IPS-20b (cell line): ENCODE measurements around the gene UTP14C.
A peak's percentile ranks its signal among the peaks of the same experiment; 100 is the strongest.

Experiments used
- H3K27ac ChIP-seq: one replicate; pipeline ENCODE4 v1.5.1; 2013; ENCODE audit warnings: low read length
- H3K27me3 ChIP-seq: 2 replicates; pipeline ENCODE4 v1.6.1; 2013; ENCODE audit warnings: mild to moderate bottlenecking, low read length, inconsistent platforms; ENCODE audit not compliant: insufficient read depth
- H3K36me3 ChIP-seq: 2 replicates; pipeline ENCODE4 v1.6.1; 2013; ENCODE audit warnings: low read depth, mild to moderate bottlenecking, inconsistent platforms, low read length, moderate library complexity; ENCODE audit not compliant: insufficient read depth
- H3K4me1 ChIP-seq: 2 replicates; pipeline ENCODE4 v1.6.1; 2013; ENCODE audit warnings: mild to moderate bottlenecking, control low read depth, inconsistent platforms, low read length, moderate library complexity; ENCODE audit not compliant: insufficient read depth
- H3K4me3 ChIP-seq: 2 replicates; pipeline ENCODE4 v1.5.1; 2013; ENCODE audit warnings: mild to moderate bottlenecking, low read length, inconsistent platforms
- H3K9ac ChIP-seq: 2 replicates; pipeline ENCODE4 v1.6.1; 2013; ENCODE audit warnings: low read depth, mild to moderate bottlenecking, inconsistent platforms, low read length, moderate library complexity
- H3K9me3 ChIP-seq: 2 replicates; pipeline ENCODE4 v1.6.1; 2013; ENCODE audit warnings: mild to moderate bottlenecking, low read depth, low read length, inconsistent platforms; ENCODE audit not compliant: insufficient read depth

Gene UTP14C

DNA sequence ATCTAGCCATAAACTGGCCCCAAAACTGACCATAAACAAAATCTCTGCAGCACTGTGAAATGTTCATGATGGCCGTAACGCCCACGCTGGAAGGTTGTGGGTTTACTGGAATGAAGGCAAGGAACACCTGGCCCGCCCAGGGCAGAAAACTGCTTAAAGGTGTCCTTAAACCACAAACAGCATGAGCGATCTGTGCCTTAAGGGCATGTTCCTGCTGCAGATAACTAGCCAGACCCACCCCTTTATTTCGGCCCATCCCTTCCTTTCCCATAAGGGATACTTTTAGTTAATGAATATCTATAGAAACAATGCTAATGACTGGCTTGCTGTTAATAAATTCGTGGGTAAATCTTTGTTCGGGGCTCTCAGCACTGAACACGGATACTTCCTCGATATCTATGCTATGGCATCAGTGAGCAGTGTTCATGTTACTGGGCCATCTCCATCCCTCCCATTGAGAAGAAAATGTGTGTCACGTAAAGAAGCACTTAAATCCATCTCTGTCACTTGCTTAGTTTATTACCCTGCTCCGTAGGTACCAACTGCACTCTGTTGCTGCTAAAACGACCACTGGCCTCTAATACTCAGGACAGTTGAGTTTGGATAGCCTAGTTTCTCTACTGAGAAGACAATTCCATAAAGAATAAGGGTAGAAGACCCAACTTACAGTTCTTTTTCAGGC lies 18.5 kb upstream of the UTP14C start:
- peaks cover 23% of the 10 kb centered on the region for H3K27me3 ChIP-seq
- no peak overlapping the region for H3K27ac ChIP-seq
- H3K4me3 ChIP-seq = no peak overlapping the region
- no peak overlapping the region for H3K9ac ChIP-seq
- no peaks in the 10 kb centered on the region for H3K9me3 ChIP-seq
- no peaks in the 10 kb centered on the region for H3K36me3 ChIP-seq
- H3K4me1 ChIP-seq = no peaks in the 10 kb centered on the region

DNA sequence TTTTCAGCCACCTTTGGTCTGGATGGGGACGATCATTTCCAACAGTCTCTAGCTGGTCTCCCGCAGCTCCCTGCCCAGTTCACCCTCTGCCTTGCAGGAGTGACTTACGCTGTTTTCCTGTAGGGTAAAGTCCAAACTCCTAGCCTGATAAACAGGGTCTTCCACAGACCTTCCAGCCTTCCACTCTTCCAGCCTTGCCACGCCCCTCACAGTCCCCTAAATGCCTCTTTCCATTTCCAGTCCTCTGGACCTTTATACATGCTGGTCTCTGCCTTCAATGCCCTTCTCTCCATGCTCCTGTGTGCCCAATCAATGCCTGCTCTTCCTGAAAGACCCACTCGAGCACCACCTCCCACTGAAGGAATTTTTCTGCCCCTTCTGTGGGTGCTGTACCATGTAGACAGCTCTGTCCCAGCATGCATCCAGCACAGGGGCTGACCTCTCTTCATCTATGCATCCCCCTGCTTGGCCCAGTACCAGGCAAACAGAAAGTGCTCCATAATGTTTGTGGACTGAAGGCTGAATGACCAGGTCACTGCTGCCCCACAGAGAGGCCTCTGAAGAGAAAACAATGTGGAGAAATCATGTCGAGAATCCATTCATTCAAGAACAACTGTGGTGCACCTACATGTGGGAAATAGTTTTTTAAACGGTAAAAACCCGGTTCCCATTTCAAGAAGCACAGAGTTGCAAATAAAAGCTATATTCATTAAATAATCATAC lies 17.8 kb upstream of the UTP14C start:
- Histone ChIP-seq H3K27ac (no peak overlapping the region), H3K4me1 (no peaks in the 10 kb centered on the region), H3K27me3 (peaks cover 29% of the 10 kb centered on the region), H3K9me3 (no peaks in the 10 kb centered on the region), H3K4me3 (no peak overlapping the region), H3K9ac (no peak overlapping the region), H3K36me3 (no peaks in the 10 kb centered on the region)

DNA sequence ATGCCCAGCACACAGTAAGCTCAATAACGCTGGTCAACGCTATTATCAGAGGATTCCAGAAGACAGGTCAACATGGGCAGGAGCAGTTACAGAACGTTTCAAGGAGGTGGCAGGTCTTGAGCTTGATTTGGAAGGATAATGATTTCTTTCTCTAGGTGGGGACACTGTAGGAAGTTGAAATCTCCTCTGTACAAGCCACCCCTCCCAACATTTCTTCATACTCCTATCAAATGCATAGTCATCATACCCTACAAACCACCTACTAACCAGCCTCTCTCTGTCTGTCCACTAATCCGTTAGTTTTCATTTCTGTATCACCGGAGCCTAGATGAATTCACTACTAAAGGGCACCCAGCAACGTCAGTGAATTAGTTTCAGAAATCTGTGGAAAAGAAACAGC lies 14.5 kb upstream of the UTP14C start:
- peaks cover 29% of the 10 kb centered on the region for H3K27me3 ChIP-seq
- H3K9ac ChIP-seq = no peak overlapping the region
- no peaks in the 10 kb centered on the region for H3K4me1 ChIP-seq
- no peaks in the 10 kb centered on the region for H3K36me3 ChIP-seq
- no peak overlapping the region for H3K27ac ChIP-seq
- H3K9me3 ChIP-seq = no peaks in the 10 kb centered on the region
- no peak overlapping the region for H3K4me3 ChIP-seq

- peak within 1 kb of the TSS; percentile 96 for H3K4me3 ChIP-seq
- H3K4me1 ChIP-seq = no peaks in the 10 kb centered on the region
- H3K9me3 ChIP-seq = no peaks in the 10 kb centered on the region
- H3K27me3 ChIP-seq = peaks cover 29% of the 10 kb centered on the region
- H3K27ac ChIP-seq = peak within 1 kb of the TSS; percentile 45
- H3K9ac ChIP-seq = peak within 1 kb of the TSS; percentile 97
- peaks cover 4% of the 10 kb centered on the region; the same call in 1 of the 2 replicates for H3K36me3 ChIP-seq
Measured at GRCh38 chr13:52010890-52011631, 13.4 kb upstream of the UTP14C start, which contains the start of gene ATP7B. TSS of gene ATP7B (minus strand) at chr13:52011450. CDS start at chr13:52011337, 113 bp downstream.

- H3K27me3 ChIP-seq = peaks cover 29% of the 10 kb centered on the region
- H3K36me3 ChIP-seq = peaks cover 7% of the 10 kb centered on the region; the same call in 1 of the 2 replicates
- H3K4me1 ChIP-seq = no peaks in the 10 kb centered on the region
- H3K9me3 ChIP-seq = no peaks in the 10 kb centered on the region
- peak within 1 kb of the TSS; percentile 96 for H3K4me3 ChIP-seq
- H3K9ac ChIP-seq = peak within 1 kb of the TSS; percentile 97
- H3K27ac ChIP-seq = peak within 1 kb of the TSS; percentile 45
Measured at GRCh38 chr13:52011632-52012511, 12.6 kb upstream of the UTP14C start, which contains the start of gene ALG11. TSS of gene ALG11 (plus strand) at chr13:52012398. CDS start at chr13:52012419, 21 bp downstream.

- Histone ChIP-seq H3K4me3 (peak overlapping the region; percentile 96), H3K27ac (peak overlapping the region; percentile 45), H3K27me3 (peaks cover 29% of the 10 kb centered on the region), H3K9me3 (no peaks in the 10 kb centered on the region), H3K36me3 (peaks cover 8% of the 10 kb centered on the region), H3K4me1 (no peaks in the 10 kb centered on the region), H3K9ac (peak overlapping the region; percentile 97)
Measured at GRCh38 chr13:52012512-52012836, 12.0 kb upstream of the UTP14C start.

DNA sequence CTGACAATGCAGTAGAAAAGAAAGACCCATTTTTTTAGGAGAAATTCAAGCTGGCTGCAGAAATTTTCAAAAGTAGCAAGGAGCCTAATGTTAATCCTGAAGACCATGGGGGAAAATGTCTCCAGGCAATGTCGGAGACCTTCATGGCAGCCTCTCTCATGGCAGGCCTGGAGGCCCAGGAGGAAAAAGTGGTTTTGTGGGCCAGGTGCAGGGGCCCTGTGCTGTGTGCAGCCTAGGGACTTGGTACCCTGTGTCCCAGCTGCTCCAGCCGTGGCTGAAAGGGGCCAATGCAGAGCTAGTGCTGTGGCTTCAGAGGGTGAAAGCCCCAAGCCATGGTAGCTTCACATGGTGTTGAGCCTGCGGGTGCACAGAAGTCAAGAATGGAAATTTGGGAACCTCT lies 8.2 kb upstream of the UTP14C start:
- H3K4me1 ChIP-seq = no peaks in the 10 kb centered on the region
- H3K36me3 ChIP-seq = peaks cover 41% of the 10 kb centered on the region
- no peak overlapping the region for H3K27ac ChIP-seq
- no peak overlapping the region for H3K4me3 ChIP-seq
- H3K9ac ChIP-seq = no peak overlapping the region
- H3K27me3 ChIP-seq = peaks cover 3% of the 10 kb centered on the region; the same call in 1 of the 2 replicates
- H3K9me3 ChIP-seq = no peaks in the 10 kb centered on the region

DNA sequence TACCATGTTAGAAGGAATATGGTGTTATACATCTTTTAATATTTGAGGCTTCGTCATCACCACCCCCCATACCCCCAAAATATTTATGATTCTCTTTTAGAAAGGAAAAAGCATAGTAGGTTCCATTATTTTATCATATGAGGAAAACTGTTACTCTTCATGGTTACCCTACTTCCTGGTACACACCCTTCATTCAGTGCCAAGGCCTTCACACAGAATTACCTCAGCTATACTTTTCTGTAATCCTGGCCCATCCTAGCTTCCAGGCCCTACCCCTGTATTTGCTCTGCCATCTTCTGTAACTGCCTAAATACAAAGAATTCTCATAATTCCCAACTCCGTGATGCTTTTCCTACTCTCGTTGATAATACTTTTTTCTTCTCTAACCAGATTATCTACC lies 4.3 kb upstream of the UTP14C start:
- H3K36me3 ChIP-seq = peaks cover 78% of the 10 kb centered on the region

DNA sequence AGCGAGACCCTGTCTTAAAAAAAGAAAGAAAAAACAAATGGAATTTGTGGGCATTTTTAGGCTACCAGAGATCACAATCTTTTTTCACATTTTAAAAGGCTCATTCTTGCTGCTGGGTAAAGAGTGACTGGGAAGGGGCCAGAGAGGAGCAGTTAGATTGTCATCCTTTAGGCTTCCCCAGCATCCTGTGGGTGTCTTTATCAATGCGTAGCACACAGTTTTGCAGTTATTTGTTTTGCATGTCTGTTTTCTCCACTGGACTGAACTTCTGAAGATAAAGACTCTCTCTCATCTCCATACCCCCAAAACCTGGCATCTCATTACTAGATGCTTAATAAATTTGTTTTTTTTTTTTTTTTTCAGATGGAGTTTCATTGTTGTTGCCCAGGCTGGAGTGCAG lies 2.1 kb upstream of the UTP14C start:
- Histone ChIP-seq H3K4me1 (no peaks in the 10 kb centered on the region), H3K36me3 (peaks cover 88% of the 10 kb centered on the region), H3K9me3 (peaks cover 12% of the 10 kb centered on the region), H3K4me3 (no peak overlapping the region), H3K27ac (no peak overlapping the region), H3K9ac (no peak overlapping the region), H3K27me3 (no peaks in the 10 kb centered on the region)

More for the DNA sequence above, 4.3 kb upstream of the UTP14C start:
- H3K4me3 ChIP-seq = no peak overlapping the region
- H3K4me1 ChIP-seq = no peaks in the 10 kb centered on the region
- no peak overlapping the region for H3K9ac ChIP-seq
- no peaks in the 10 kb centered on the region for H3K27me3 ChIP-seq
- no peaks in the 10 kb centered on the region for H3K9me3 ChIP-seq
- no peak overlapping the region for H3K27ac ChIP-seq

GRCh38 chr13:52025475-52026245 lies 1.2 kb downstream of the UTP14C start:
- H3K27me3 ChIP-seq = no peaks in the 10 kb centered on the region
- no peak overlapping the region for H3K27ac ChIP-seq
- H3K36me3 ChIP-seq = peaks cover 86% of the 10 kb centered on the region
- H3K9me3 ChIP-seq = peaks cover 26% of the 10 kb centered on the region
- no peak overlapping the region for H3K4me3 ChIP-seq
- H3K9ac ChIP-seq = no peak overlapping the region
- no peaks in the 10 kb centered on the region for H3K4me1 ChIP-seq
